ENCODE data around the gene FAM174B. TPM values are rescaled to one million over a fixed set of nuclear protein-coding genes. Genes with fewer than 3 reads are reported as not detected.

Gene FAM174B
- total RNA-seq, 3 donors from 2014 or later (not counting 1 experiment from before 2014, with no cell fraction given), result 0.68 to 2.6 (median 0.88) TPM

- DNase-seq, result no peak
- Histone ChIP-seq H3K36me3 (ENCODE audit: control insufficient read depth, insufficient read depth, low read length) (no peaks in the 10 kb centered on the region), H3K9me3 (ENCODE audit: control insufficient read depth, insufficient read depth, low read length) (no peaks in the 10 kb centered on the region), H3K27me3 (ENCODE audit: control insufficient read depth, insufficient read depth, low read length) (no peaks in the 10 kb centered on the region), H3K4me1 (ENCODE audit: control insufficient read depth, insufficient read depth, low read length) (no peaks in the 10 kb centered on the region), H3K4me3 (ENCODE audit: low read length) (no peak overlapping the region), H3K27ac (ENCODE audit: low read length) (no peak overlapping the region)
- Mint-ChIP-seq H3K36me3 (no peaks in the 10 kb centered on the region), H3K4me3 (no peak overlapping the region), H3K27ac (no peak overlapping the region), H3K27me3 (ENCODE audit: low read depth in 2 of 2) (peaks cover 11 to 26% of the 10 kb centered on the region in 2 donors), H3K4me1 (no peaks in the 10 kb centered on the region), H3K9me3 (no peaks in the 10 kb centered on the region)
- ATAC-seq, result no peak
- TF ChIP-seq, protein P1, sequence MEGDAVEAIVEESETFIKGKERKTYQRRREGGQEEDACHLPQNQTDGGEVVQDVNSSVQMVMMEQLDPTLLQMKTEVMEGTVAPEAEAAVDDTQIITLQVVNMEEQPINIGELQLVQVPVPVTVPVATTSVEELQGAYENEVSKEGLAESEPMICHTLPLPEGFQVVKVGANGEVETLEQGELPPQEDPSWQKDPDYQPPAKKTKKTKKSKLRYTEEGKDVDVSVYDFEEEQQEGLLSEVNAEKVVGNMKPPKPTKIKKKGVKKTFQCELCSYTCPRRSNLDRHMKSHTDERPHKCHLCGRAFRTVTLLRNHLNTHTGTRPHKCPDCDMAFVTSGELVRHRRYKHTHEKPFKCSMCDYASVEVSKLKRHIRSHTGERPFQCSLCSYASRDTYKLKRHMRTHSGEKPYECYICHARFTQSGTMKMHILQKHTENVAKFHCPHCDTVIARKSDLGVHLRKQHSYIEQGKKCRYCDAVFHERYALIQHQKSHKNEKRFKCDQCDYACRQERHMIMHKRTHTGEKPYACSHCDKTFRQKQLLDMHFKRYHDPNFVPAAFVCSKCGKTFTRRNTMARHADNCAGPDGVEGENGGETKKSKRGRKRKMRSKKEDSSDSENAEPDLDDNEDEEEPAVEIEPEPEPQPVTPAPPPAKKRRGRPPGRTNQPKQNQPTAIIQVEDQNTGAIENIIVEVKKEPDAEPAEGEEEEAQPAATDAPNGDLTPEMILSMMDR (IDR thresholded peaks at IDR 0.05), result no peak
- 88% methylated on average over 12 of the region's 12 CpGs for WGBS (ENCODE audit: insufficient coverage)
- intact Hi-C loops (cut with micrococcal nuclease), result no loop called here
These were observed 8.8 kb upstream of the FAM174B start for GRCh38 chr15:92664178-92664900.

- no peaks in the 10 kb centered on the region for H3K27me3 ChIP-seq (ENCODE audit: control insufficient read depth, insufficient read depth, low read length)
- no peak overlapping the region for H3K27ac Mint-ChIP-seq
- intact Hi-C loops (cut with micrococcal nuclease), result no loop called here
- no peaks in the 10 kb centered on the region for H3K4me1 ChIP-seq (ENCODE audit: control insufficient read depth, insufficient read depth, low read length)
- H3K4me3 Mint-ChIP-seq, result no peak overlapping the region
- H3K36me3 ChIP-seq (ENCODE audit: control insufficient read depth, insufficient read depth, low read length), result no peaks in the 10 kb centered on the region
- peaks cover 8 to 26% of the 10 kb centered on the region in 2 donors for H3K27me3 Mint-ChIP-seq (ENCODE audit: low read depth in 2 of 2)
- H3K4me3 ChIP-seq (ENCODE audit: low read length), result no peak overlapping the region
- DNase-seq, result no peak
- H3K27ac ChIP-seq (ENCODE audit: low read length), result no peak overlapping the region
- no peak for ATAC-seq
- no peaks in the 10 kb centered on the region for H3K4me1 Mint-ChIP-seq
- H3K9me3 Mint-ChIP-seq, result no peaks in the 10 kb centered on the region
- no peaks in the 10 kb centered on the region for H3K36me3 Mint-ChIP-seq
- TF ChIP-seq, protein P1 (IDR thresholded peaks at IDR 0.05), result no peak
- 73% methylated on average over 13 of the region's 13 CpGs for WGBS (ENCODE audit: insufficient coverage)
- H3K9me3 ChIP-seq (ENCODE audit: control insufficient read depth, insufficient read depth, low read length), result no peaks in the 10 kb centered on the region
These were observed 7.8 kb upstream of the FAM174B start for GRCh38 chr15:92663250-92663951.

DNA sequence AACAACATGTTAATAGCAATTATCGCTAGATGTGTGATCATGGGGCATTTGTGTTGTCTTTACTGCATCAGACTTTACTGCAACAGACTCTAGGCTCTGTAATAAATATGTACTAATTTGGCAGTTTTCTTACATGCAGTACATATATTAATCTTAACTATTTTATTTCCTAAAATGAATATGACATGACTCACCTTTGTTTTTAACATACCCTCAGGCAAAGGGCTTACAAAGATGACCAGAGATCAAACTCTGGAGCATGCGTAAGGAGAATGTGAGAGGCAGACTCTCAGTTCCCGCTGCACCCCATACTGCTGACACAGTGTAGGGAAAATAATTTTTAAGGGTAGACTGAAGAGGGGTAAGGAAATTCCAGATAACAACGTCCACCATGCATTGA, 7.2 kb upstream of the FAM174B start:
- Histone ChIP-seq H3K36me3 (ENCODE audit: control insufficient read depth, insufficient read depth, low read length) (no peaks in the 10 kb centered on the region), H3K4me1 (ENCODE audit: control insufficient read depth, insufficient read depth, low read length) (no peaks in the 10 kb centered on the region), H3K27me3 (ENCODE audit: control insufficient read depth, insufficient read depth, low read length) (no peaks in the 10 kb centered on the region), H3K27ac (ENCODE audit: low read length) (no peak overlapping the region), H3K4me3 (ENCODE audit: low read length) (no peak overlapping the region), H3K9me3 (ENCODE audit: control insufficient read depth, insufficient read depth, low read length) (no peaks in the 10 kb centered on the region)
- no peaks in the 10 kb centered on the region for H3K9me3 Mint-ChIP-seq
- peaks cover 4 to 19% of the 10 kb centered on the region in 2 donors for H3K27me3 Mint-ChIP-seq (ENCODE audit: low read depth in 2 of 2)
- H3K36me3 Mint-ChIP-seq, result no peaks in the 10 kb centered on the region
- no peak overlapping the region for H3K27ac Mint-ChIP-seq
- DNase-seq, result no peak
- TF ChIP-seq, protein P1 (IDR thresholded peaks at IDR 0.05), result no peak
- no peaks in the 10 kb centered on the region for H3K4me1 Mint-ChIP-seq
- intact Hi-C loops (cut with micrococcal nuclease), result no loop called here
- no peak for ATAC-seq
- WGBS (ENCODE audit: insufficient coverage), result 94% methylated on average over 3 of the region's 4 CpGs
- H3K4me3 Mint-ChIP-seq, result no peak overlapping the region

Data from natural killer cell (primary cell).